ENCODE data around the gene VDAC2.

DNA sequence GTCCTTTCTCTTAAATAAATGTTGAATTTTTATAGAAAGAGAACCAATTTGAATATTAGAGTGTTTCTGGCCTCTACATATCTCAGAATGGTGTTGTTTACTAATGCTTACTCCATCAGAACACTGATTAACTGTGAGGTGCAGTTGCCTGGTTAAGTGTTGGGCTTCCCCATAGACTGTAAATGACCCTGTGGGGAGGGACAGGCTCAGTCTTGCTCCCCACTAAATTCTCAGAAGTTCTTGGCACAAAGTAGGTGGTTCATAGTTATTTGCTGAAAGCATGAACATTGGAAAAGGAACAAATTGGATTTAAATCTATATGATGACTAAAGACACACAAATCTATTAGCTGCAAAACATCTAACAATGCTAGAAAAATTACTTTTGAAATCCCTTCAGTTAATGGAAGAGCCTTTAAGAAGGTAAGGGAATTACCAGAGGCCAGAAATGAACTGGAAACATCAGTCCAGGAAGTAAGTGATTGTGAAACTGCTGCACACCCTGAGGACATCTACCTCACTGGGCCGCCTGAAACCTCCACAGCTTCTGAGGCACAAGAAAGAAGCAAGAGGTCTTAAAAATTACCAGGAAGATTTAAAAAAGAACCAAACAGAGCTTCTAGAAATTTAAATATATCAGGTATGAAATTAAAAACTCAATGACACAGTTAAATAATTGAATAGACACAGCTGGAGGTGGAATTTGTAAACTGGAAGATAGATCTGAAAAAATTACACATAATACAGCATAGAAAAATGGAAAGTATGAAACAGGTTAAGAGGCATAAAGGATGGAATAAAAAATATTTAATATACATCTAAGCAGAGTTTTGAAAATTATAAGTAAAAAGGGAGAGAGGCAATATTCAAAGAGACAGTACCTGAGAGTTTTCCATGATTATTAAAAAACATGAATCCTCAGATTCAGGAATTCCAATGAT is 43.0 kb downstream of the VDAC2 start:
- TF ChIP-seq, protein P1, sequence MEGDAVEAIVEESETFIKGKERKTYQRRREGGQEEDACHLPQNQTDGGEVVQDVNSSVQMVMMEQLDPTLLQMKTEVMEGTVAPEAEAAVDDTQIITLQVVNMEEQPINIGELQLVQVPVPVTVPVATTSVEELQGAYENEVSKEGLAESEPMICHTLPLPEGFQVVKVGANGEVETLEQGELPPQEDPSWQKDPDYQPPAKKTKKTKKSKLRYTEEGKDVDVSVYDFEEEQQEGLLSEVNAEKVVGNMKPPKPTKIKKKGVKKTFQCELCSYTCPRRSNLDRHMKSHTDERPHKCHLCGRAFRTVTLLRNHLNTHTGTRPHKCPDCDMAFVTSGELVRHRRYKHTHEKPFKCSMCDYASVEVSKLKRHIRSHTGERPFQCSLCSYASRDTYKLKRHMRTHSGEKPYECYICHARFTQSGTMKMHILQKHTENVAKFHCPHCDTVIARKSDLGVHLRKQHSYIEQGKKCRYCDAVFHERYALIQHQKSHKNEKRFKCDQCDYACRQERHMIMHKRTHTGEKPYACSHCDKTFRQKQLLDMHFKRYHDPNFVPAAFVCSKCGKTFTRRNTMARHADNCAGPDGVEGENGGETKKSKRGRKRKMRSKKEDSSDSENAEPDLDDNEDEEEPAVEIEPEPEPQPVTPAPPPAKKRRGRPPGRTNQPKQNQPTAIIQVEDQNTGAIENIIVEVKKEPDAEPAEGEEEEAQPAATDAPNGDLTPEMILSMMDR (IDR thresholded peaks at IDR 0.05), result no peak
- no peak for TF ChIP-seq MYBL2 (CRISPR knock-in tag; IDR thresholded peaks at IDR 0.05)
- TF ChIP-seq TEAD4 (CRISPR knock-in tag; IDR thresholded peaks at IDR 0.05), result no peak
- TF ChIP-seq ETV6 (CRISPR knock-in tag; IDR thresholded peaks at IDR 0.05), result no peak
- no peak for TF ChIP-seq CBFB (CRISPR knock-in tag; IDR thresholded peaks at IDR 0.05; ENCODE audit: low read depth)
- TF ChIP-seq, protein P2, sequence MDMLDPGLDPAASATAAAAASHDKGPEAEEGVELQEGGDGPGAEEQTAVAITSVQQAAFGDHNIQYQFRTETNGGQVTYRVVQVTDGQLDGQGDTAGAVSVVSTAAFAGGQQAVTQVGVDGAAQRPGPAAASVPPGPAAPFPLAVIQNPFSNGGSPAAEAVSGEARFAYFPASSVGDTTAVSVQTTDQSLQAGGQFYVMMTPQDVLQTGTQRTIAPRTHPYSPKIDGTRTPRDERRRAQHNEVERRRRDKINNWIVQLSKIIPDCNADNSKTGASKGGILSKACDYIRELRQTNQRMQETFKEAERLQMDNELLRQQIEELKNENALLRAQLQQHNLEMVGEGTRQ (CRISPR knock-in tag; IDR thresholded peaks at IDR 0.05), result no peak
- TF ChIP-seq, protein P3, sequence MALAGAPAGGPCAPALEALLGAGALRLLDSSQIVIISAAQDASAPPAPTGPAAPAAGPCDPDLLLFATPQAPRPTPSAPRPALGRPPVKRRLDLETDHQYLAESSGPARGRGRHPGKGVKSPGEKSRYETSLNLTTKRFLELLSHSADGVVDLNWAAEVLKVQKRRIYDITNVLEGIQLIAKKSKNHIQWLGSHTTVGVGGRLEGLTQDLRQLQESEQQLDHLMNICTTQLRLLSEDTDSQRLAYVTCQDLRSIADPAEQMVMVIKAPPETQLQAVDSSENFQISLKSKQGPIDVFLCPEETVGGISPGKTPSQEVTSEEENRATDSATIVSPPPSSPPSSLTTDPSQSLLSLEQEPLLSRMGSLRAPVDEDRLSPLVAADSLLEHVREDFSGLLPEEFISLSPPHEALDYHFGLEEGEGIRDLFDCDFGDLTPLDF (CRISPR knock-in tag; IDR thresholded peaks at IDR 0.05), result no peak
- no peak for TF ChIP-seq USF1 (CRISPR knock-in tag; IDR thresholded peaks at IDR 0.05)
- TF ChIP-seq PRDM15 (CRISPR knock-in tag; IDR thresholded peaks at IDR 0.05), result no peak
- no peak for TF ChIP-seq ZBTB21 (CRISPR knock-in tag; IDR thresholded peaks at IDR 0.05; ENCODE audit: borderline replicate concordance)
- no peak for TF ChIP-seq SP1 (CRISPR knock-in tag; conservative IDR thresholded peaks at IDR 0.05)
- TF ChIP-seq, protein P4, sequence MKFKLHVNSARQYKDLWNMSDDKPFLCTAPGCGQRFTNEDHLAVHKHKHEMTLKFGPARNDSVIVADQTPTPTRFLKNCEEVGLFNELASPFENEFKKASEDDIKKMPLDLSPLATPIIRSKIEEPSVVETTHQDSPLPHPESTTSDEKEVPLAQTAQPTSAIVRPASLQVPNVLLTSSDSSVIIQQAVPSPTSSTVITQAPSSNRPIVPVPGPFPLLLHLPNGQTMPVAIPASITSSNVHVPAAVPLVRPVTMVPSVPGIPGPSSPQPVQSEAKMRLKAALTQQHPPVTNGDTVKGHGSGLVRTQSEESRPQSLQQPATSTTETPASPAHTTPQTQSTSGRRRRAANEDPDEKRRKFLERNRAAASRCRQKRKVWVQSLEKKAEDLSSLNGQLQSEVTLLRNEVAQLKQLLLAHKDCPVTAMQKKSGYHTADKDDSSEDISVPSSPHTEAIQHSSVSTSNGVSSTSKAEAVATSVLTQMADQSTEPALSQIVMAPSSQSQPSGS (CRISPR knock-in tag; IDR thresholded peaks at IDR 0.05; ENCODE audit: borderline replicate concordance, low read depth), result no peak
